Mesenchymal stem cell (in vitro differentiated cells and primary cell): Measurements from ENCODE around the gene RPS15.
A peak's percentile ranks its signal among the peaks of the same experiment; 100 is the strongest.

Experiments
- DNase-seq: peaks from one replicate; pipeline ENCODE4 v3.0.0-alpha.2; 2013
- H2AFZ ChIP-seq: one replicate; pipeline ENCODE4 v1.6.1; 2013; ENCODE audit warnings: low read depth, mild to moderate bottlenecking, control low read depth, inconsistent platforms, low read length, moderate library complexity
- H2AK5ac ChIP-seq: 2 replicates; pipeline ENCODE4 v1.6.1; 2013; ENCODE audit warnings: low read length, moderate library complexity, mild to moderate bottlenecking, inconsistent platforms; ENCODE audit not compliant: severe bottlenecking
- H2BK120ac ChIP-seq: one replicate; pipeline ENCODE4 v1.6.1; 2013; ENCODE audit warnings: low read depth, mild to moderate bottlenecking, inconsistent platforms, low read length, moderate library complexity
- H2BK12ac ChIP-seq, 2 experiments: one replicate each; pipeline ENCODE4 v1.6.1; 2013; ENCODE audit warnings: inconsistent platforms in 2 of 2, low read length in 2 of 2, mild to moderate bottlenecking in 2 of 2, moderate library complexity in 2 of 2, control low read depth in 1 of 2
- H2BK15ac ChIP-seq: one replicate; pipeline ENCODE4 v1.6.1; 2013; ENCODE audit warnings: mild to moderate bottlenecking, low read depth, inconsistent platforms; ENCODE audit not compliant: poor library complexity, severe bottlenecking
- H2BK5ac ChIP-seq: 2 replicates; pipeline ENCODE4 v1.6.1; 2013; ENCODE audit warnings: low read depth, mild to moderate bottlenecking, low read length, control low read depth, inconsistent platforms; ENCODE audit not compliant: poor library complexity, severe bottlenecking
- H3K14ac ChIP-seq, 2 experiments: one replicate each; pipeline ENCODE4 v1.6.1; 2013; ENCODE audit warnings: inconsistent platforms in 2 of 2, low read length in 2 of 2, control low read depth in 1 of 2, mild to moderate bottlenecking in 1 of 2, moderate library complexity in 1 of 2
- H3K18ac ChIP-seq, 2 experiments: one replicate each; pipeline ENCODE4 v1.6.1; 2013; ENCODE audit warnings: inconsistent platforms in 2 of 2, low read length in 2 of 2, control low read depth in 1 of 2, low read depth in 1 of 2, mild to moderate bottlenecking in 1 of 2
- H3K23ac ChIP-seq, 2 experiments: one replicate each; pipeline ENCODE4 v1.6.1; 2013; ENCODE audit warnings: inconsistent platforms in 2 of 2, low read length in 2 of 2, mild to moderate bottlenecking in 2 of 2, moderate library complexity in 2 of 2, control low read depth in 1 of 2
- H3K27ac ChIP-seq: 2 replicates; pipeline ENCODE4 v1.5.1; 2013; ENCODE audit warnings: mild to moderate bottlenecking, moderate library complexity, low read length, control low read depth, inconsistent platforms; ENCODE audit not compliant: poor library complexity, severe bottlenecking
- H3K27me3 ChIP-seq, 2 experiments: 2 replicates each; pipeline versions ENCODE4 v1.6.1 to v1.7.0; 2013; ENCODE audit warnings: low read length in 2 of 2, mild to moderate bottlenecking in 2 of 2, moderate library complexity in 2 of 2, control low read depth in 1 of 2, inconsistent platforms in 1 of 2; ENCODE audit not compliant: control insufficient read depth in 1 of 2, insufficient read depth in 1 of 2
- H3K36me3 ChIP-seq, 2 experiments: 2 replicates each; pipeline versions ENCODE4 v1.6.1 to v1.7.0; 2013; ENCODE audit warnings: low read length in 2 of 2, control low read depth in 1 of 2, inconsistent platforms in 1 of 2, low read depth in 1 of 2, mild to moderate bottlenecking in 1 of 2; ENCODE audit not compliant: insufficient read depth in 2 of 2, control insufficient read depth in 1 of 2
- H3K4ac ChIP-seq, 2 experiments: one replicate each; pipeline ENCODE4 v1.6.1; 2013; ENCODE audit warnings: inconsistent platforms in 2 of 2, low read length in 2 of 2, mild to moderate bottlenecking in 2 of 2, moderate library complexity in 2 of 2, control low read depth in 1 of 2, low read depth in 1 of 2
- H3K4me1 ChIP-seq: 2 replicates; pipeline ENCODE4 v1.6.1; 2013; ENCODE audit warnings: low read depth, low read length, control low read depth; ENCODE audit not compliant: control insufficient read depth, insufficient read depth
- H3K4me2 ChIP-seq: 2 replicates; pipeline ENCODE4 v1.6.1; 2013; ENCODE audit warnings: low read length, mild to moderate bottlenecking, inconsistent platforms; ENCODE audit not compliant: poor library complexity, severe bottlenecking
- H3K4me3 ChIP-seq, 2 experiments: 2 replicates each; pipeline versions ENCODE4 v1.5.1 to v1.7.0; 2013; ENCODE audit warnings: low read length in 2 of 2, mild to moderate bottlenecking in 2 of 2, control low read depth in 1 of 2, low read depth in 1 of 2; ENCODE audit not compliant: insufficient read depth in 1 of 2
- H3K79me1 ChIP-seq: replicated peaks from 2 replicates; pipeline ENCODE4 v1.6.1; 2013; ENCODE audit warnings: mild to moderate bottlenecking, control low read depth, low read length, inconsistent platforms; ENCODE audit not compliant: poor library complexity, severe bottlenecking
- H3K9ac ChIP-seq: 2 replicates; pipeline ENCODE4 v1.7.0; 2013; ENCODE audit warnings: mild to moderate bottlenecking, low read length, moderate library complexity
- H3K9me3 ChIP-seq: 2 replicates; pipeline ENCODE4 v1.7.0; 2013; ENCODE audit warnings: mild to moderate bottlenecking, low read length; ENCODE audit not compliant: control insufficient read depth
- H4K8ac ChIP-seq: one replicate; pipeline ENCODE4 v1.6.1; 2013; ENCODE audit warnings: inconsistent platforms, mild to moderate bottlenecking, low read length, moderate library complexity
- H4K91ac ChIP-seq: one replicate; pipeline ENCODE4 v1.6.1; 2013; ENCODE audit warnings: mild to moderate bottlenecking, low read length, inconsistent platforms
- WGBS: methylation state at CpG from one replicate; pipeline ENCODE4 v1.1.7; 2013; ENCODE audit warnings: mixed read lengths; 5-methylcytosine and 5-hydroxymethylcytosine counted together

RPS15 gene

GRCh38 chr19:1396768-1397679 lies 41.2 kb upstream of the RPS15 start:
- H3K27me3 ChIP-seq = no peaks in the 10 kb centered on the region
- H3K14ac ChIP-seq = no peak overlapping the region
- H3K18ac ChIP-seq = no peak overlapping the region
- no peak overlapping the region for H2AFZ ChIP-seq
- no peaks in the 10 kb centered on the region for H3K9me3 ChIP-seq
- no peak overlapping the region for H3K4me3 ChIP-seq
- no peak overlapping the region for H3K9ac ChIP-seq
- peaks cover 14 to 61% of the 10 kb centered on the region in 2 experiments for H3K36me3 ChIP-seq
- no peak overlapping the region for H2BK5ac ChIP-seq
- no peak overlapping the region for H2BK15ac ChIP-seq
- H3K79me1 ChIP-seq = peaks cover 10% of the 10 kb centered on the region
- H3K4me2 ChIP-seq = no peak overlapping the region
- WGBS = 92% methylated on average over 39 of the region's 42 CpGs
- peaks cover 36% of the 10 kb centered on the region for H3K4me1 ChIP-seq
- no peak for DNase-seq
- no peak overlapping the region for H2BK12ac ChIP-seq
- H2BK120ac ChIP-seq = no peak overlapping the region
- no peak overlapping the region for H2AK5ac ChIP-seq
- no peak overlapping the region for H3K27ac ChIP-seq
- H4K91ac ChIP-seq = peak overlapping the region; percentile 21
- H3K23ac ChIP-seq = no peak overlapping the region
- no peak overlapping the region for H4K8ac ChIP-seq
- H3K4ac ChIP-seq = no peak overlapping the region

GRCh38 chr19:1397838-1398237 lies 40.4 kb upstream of the RPS15 start:
- no peak overlapping the region for H4K8ac ChIP-seq
- H3K4ac ChIP-seq = no peak overlapping the region
- no peak overlapping the region for H3K14ac ChIP-seq
- H3K36me3 ChIP-seq = peaks cover 10 to 54% of the 10 kb centered on the region in 2 experiments
- no peak overlapping the region for H2BK12ac ChIP-seq
- no peak overlapping the region for H2AK5ac ChIP-seq
- no peak for DNase-seq
- H3K23ac ChIP-seq = no peak overlapping the region
- no peak overlapping the region for H2BK15ac ChIP-seq
- no peaks in the 10 kb centered on the region for H3K9me3 ChIP-seq
- H3K4me1 ChIP-seq = peaks cover 42% of the 10 kb centered on the region
- no peak overlapping the region for H3K27ac ChIP-seq
- H3K27me3 ChIP-seq = no peaks in the 10 kb centered on the region
- H2BK120ac ChIP-seq = no peak overlapping the region
- no peak overlapping the region for H4K91ac ChIP-seq
- no peak overlapping the region for H2BK5ac ChIP-seq
- H3K9ac ChIP-seq = no peak overlapping the region
- no peak overlapping the region for H3K4me2 ChIP-seq
- H2AFZ ChIP-seq = no peak overlapping the region
- peaks cover 10% of the 10 kb centered on the region for H3K79me1 ChIP-seq
- WGBS = 96% methylated on average over 9 of the region's 9 CpGs
- H3K18ac ChIP-seq = no peak overlapping the region
- H3K4me3 ChIP-seq = no peak overlapping the region

- Histone ChIP-seq H2AFZ (no peak overlapping the region), H3K4me2 (no peak overlapping the region), H3K9ac (no peak overlapping the region), H3K27ac (no peak overlapping the region), H3K79me1 (peaks cover 10% of the 10 kb centered on the region), H3K9me3 (no peaks in the 10 kb centered on the region), H3K36me3 (peaks cover 0 to 41% of the 10 kb centered on the region in 2 experiments), H2AK5ac (no peak overlapping the region), H3K4me1 (peaks cover 44% of the 10 kb centered on the region), H3K14ac (no peak overlapping the region), H2BK12ac (no peak overlapping the region), H3K27me3 (no peaks in the 10 kb centered on the region), H3K23ac (no peak overlapping the region), H2BK120ac (no peak overlapping the region), H3K18ac (no peak overlapping the region), H4K91ac (no peak overlapping the region), H3K4me3 (no peak overlapping the region), H3K4ac (no peak overlapping the region), H2BK15ac (no peak overlapping the region), H2BK5ac (no peak overlapping the region), H4K8ac (no peak overlapping the region)
- no peak for DNase-seq
- 97% methylated on average over 19 of the region's 19 CpGs for WGBS
These were observed 39.1 kb upstream of the RPS15 start for GRCh38 chr19:1399079-1399478.

GRCh38 chr19:1399745-1400144 lies 38.5 kb upstream of the RPS15 start:
- Histone ChIP-seq H3K4me2 (no peak overlapping the region), H3K9ac (no peak overlapping the region), H4K91ac (no peak overlapping the region), H2AFZ (no peak overlapping the region), H2BK12ac (no peak overlapping the region), H3K18ac (no peak overlapping the region), H3K27ac (no peak overlapping the region), H3K9me3 (no peaks in the 10 kb centered on the region), H3K4ac (no peak overlapping the region), H3K4me3 (no peak overlapping the region), H3K36me3 (peaks cover 0 to 35% of the 10 kb centered on the region in 2 experiments), H3K27me3 (no peaks in the 10 kb centered on the region), H2AK5ac (no peak overlapping the region), H3K4me1 (peaks cover 44% of the 10 kb centered on the region), H3K23ac (no peak overlapping the region), H2BK120ac (no peak overlapping the region), H2BK5ac (no peak overlapping the region), H4K8ac (no peak overlapping the region), H3K14ac (no peak overlapping the region), H2BK15ac (no peak overlapping the region), H3K79me1 (peaks cover 10% of the 10 kb centered on the region)
- no peak for DNase-seq
- WGBS = 97% methylated on average over 15 of the region's 15 CpGs
